ENCODE results near the gene LTBP4.

DNA sequence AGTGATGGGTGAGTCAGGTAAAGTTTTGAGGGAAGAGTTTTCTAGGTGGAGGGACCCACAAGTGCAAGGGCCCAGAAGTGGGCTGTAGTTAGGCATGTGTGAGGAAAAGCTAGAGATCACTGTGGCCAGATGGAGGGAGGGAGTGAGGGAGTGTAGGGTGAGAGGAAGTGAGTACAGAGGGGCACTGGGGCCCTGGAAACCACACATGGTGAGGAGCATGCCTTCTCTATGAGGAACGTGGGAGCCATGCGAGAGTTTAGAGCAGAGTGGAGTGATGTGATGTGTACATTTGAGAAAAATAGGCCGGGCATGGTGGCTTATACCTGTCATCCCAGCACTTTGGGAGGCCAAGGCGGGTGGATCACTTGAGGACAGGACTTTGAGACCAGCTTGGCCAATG is 39.2 kb upstream of the LTBP4 start:
- TF ChIP-seq, protein P1, sequence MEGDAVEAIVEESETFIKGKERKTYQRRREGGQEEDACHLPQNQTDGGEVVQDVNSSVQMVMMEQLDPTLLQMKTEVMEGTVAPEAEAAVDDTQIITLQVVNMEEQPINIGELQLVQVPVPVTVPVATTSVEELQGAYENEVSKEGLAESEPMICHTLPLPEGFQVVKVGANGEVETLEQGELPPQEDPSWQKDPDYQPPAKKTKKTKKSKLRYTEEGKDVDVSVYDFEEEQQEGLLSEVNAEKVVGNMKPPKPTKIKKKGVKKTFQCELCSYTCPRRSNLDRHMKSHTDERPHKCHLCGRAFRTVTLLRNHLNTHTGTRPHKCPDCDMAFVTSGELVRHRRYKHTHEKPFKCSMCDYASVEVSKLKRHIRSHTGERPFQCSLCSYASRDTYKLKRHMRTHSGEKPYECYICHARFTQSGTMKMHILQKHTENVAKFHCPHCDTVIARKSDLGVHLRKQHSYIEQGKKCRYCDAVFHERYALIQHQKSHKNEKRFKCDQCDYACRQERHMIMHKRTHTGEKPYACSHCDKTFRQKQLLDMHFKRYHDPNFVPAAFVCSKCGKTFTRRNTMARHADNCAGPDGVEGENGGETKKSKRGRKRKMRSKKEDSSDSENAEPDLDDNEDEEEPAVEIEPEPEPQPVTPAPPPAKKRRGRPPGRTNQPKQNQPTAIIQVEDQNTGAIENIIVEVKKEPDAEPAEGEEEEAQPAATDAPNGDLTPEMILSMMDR (IDR thresholded peaks at IDR 0.05; ENCODE audit: borderline replicate concordance, extremely low read depth, low read length, poor library complexity, severe bottlenecking), result no peak
- TF ChIP-seq EZH2 (IDR thresholded peaks at IDR 0.05; ENCODE audit: borderline replicate concordance, low read depth, low read length, severe bottlenecking), result no peak
